HepG2 (cell line): ENCODE measurements around the gene NR2F1. TPM values are rescaled to one million over a fixed set of nuclear protein-coding genes. Genes with fewer than 3 reads are reported as not detected.

Experiments
- HDAC6 ChIP-seq: fragments of 200-600 bp; sonication (generic); IDR thresholded peaks from 2 replicates; pipeline ENCODE4 v1.7.0; 2017; ENCODE audit warnings: mild to moderate bottlenecking, antibody characterized with exemption, low read length, low read depth
- HNRNPLL ChIP-seq: fragments of 200-400 bp; formaldehyde crosslinking; IDR thresholded peaks from 2 replicates; pipeline ENCODE4 v1.6.1; 2017; ENCODE audit warnings: mild to moderate bottlenecking, low read depth, low read length; ENCODE audit not compliant: poor library complexity, severe bottlenecking
- IKZF1 ChIP-seq: fragments of 450-650 bp; IDR thresholded peaks from 2 replicates; pipeline ENCODE4 v1.7.1; 2016
- JARID2 ChIP-seq: sonication (generic); formaldehyde crosslinking; IDR thresholded peaks from 2 replicates; pipeline ENCODE4 v1.8.1; 2023; ENCODE audit warnings: missing genetic modification reagents, inconsistent platforms; ENCODE audit not compliant: insufficient replicate concordance
- PHF21A ChIP-seq: sonication (generic); formaldehyde crosslinking; IDR thresholded peaks from 2 replicates; pipeline ENCODE4 v1.5.0; 2020; ENCODE audit warnings: mild to moderate bottlenecking, missing genetic modification reagents
- PPARG ChIP-seq: conservative IDR thresholded peaks from 2 replicates; pipeline ENCODE4 v1.6.1; 2016; ENCODE audit warnings: missing biosample characterization, missing genetic modification reagents
- RCOR2 ChIP-seq: IDR thresholded peaks from 2 replicates; pipeline ENCODE4 v1.6.1; 2016; ENCODE audit warnings: missing biosample characterization, missing genetic modification reagents
- SOX13 ChIP-seq, 3 experiments: fragments of 450-650 bp in 1 of 3; sonication (generic) in 1 of 3; formaldehyde crosslinking in 1 of 3; IDR thresholded peaks in 2 of 3; conservative IDR thresholded peaks in 1 of 3; 2 replicates each; pipeline versions ENCODE4 v1.5.0 to v1.6.1; 2016 to 2020; ENCODE audit warnings: antibody characterized with exemption in 1 of 3, mild to moderate bottlenecking in 1 of 3, missing compliant biosample characterization in 1 of 3, missing genetic modification reagents in 1 of 3, moderate library complexity in 1 of 3
- TCF12 ChIP-seq, 2 experiments: fragments of 450-650 bp in 1 of 2; sonication (generic) in 1 of 2; formaldehyde crosslinking in 1 of 2; IDR thresholded peaks; 2 replicates each; pipeline versions ENCODE4 v1.6.1 to v1.8.0; 2017 to 2022; ENCODE audit warnings: antibody characterized with exemption in 1 of 2, mild to moderate bottlenecking in 1 of 2, missing genetic modification reagents in 1 of 2, moderate library complexity in 1 of 2
- XBP1 ChIP-seq: sonication (generic); formaldehyde crosslinking; IDR thresholded peaks from 2 replicates; pipeline ENCODE4 v1.5.0; 2020; ENCODE audit warnings: missing genetic modification reagents
- ZNF205 ChIP-seq: IDR thresholded peaks from 2 replicates; pipeline ENCODE4 v1.6.1; 2018; ENCODE audit warnings: missing biosample characterization, missing genetic modification reagents
- ZNF253 ChIP-seq: sonication (generic); formaldehyde crosslinking; IDR thresholded peaks from 2 replicates; pipeline ENCODE4 v1.8.0; 2022; ENCODE audit warnings: mild to moderate bottlenecking, missing genetic modification reagents, borderline replicate concordance
- ZNF317 ChIP-seq: sonication (generic); formaldehyde crosslinking; IDR thresholded peaks from 2 replicates; pipeline ENCODE4 v1.5.0; 2020; ENCODE audit warnings: mild to moderate bottlenecking, missing genetic modification reagents
- ZNF672 ChIP-seq: sonication (generic); formaldehyde crosslinking; IDR thresholded peaks from 2 replicates; pipeline ENCODE4 v1.8.1; 2022; ENCODE audit warnings: missing genetic modification reagents
- ZNF879 ChIP-seq: sonication (generic); formaldehyde crosslinking; IDR thresholded peaks from 2 replicates; pipeline ENCODE4 v1.8.1; 2023; ENCODE audit warnings: missing genetic modification reagents
- polyA plus RNA-seq, 8 experiments: library from polyadenylated mRNA; depleted of rRNA in 3 of 8; stranded (reverse) in 7 of 8; unstranded in 1 of 8; fragments of >200 nt; fragmentation: Illumina TruSeq in 4 of 8; extraction: Trizol in 4 of 8; gene quantifications; 2 replicates each; pipeline versions ENCODE4 v1.2.1 to v1.2.3, GENCODE V29; 2011 to 2016; ENCODE audit warnings: low read depth in 4 of 8, missing spikeins in 1 of 8, mixed read lengths in 1 of 8; ENCODE audit not compliant: insufficient read depth in 1 of 8
- total RNA-seq, 5 experiments: library from RNA; depleted of rRNA; stranded (reverse); fragments of >200 nt; fragmentation: Illumina TruSeq; extraction: Trizol; gene quantifications; 2 replicates each; pipeline ENCODE4 v1.2.3, GENCODE V29; 2016; ENCODE audit warnings: low read depth in 1 of 5
- TF ChIP-seq, protein P1 (sequence below): sonication (generic); formaldehyde crosslinking; IDR thresholded peaks from 2 replicates; pipeline ENCODE4 v1.4.0; 2020; ENCODE audit warnings: mild to moderate bottlenecking, low read depth, missing genetic modification reagents
- TF ChIP-seq, protein P2 (sequence below): sonication (generic); formaldehyde crosslinking; IDR thresholded peaks from 2 replicates; pipeline ENCODE4 v1.4.0; 2020; ENCODE audit warnings: missing genetic modification reagents

Gene NR2F1
- total and polyA plus RNA-seq, 2 of the 13 experiments (the other 11 are each of a cell fraction or from before 2014, with no cell fraction given) = 17.1 to 59.7 TPM

DNA sequence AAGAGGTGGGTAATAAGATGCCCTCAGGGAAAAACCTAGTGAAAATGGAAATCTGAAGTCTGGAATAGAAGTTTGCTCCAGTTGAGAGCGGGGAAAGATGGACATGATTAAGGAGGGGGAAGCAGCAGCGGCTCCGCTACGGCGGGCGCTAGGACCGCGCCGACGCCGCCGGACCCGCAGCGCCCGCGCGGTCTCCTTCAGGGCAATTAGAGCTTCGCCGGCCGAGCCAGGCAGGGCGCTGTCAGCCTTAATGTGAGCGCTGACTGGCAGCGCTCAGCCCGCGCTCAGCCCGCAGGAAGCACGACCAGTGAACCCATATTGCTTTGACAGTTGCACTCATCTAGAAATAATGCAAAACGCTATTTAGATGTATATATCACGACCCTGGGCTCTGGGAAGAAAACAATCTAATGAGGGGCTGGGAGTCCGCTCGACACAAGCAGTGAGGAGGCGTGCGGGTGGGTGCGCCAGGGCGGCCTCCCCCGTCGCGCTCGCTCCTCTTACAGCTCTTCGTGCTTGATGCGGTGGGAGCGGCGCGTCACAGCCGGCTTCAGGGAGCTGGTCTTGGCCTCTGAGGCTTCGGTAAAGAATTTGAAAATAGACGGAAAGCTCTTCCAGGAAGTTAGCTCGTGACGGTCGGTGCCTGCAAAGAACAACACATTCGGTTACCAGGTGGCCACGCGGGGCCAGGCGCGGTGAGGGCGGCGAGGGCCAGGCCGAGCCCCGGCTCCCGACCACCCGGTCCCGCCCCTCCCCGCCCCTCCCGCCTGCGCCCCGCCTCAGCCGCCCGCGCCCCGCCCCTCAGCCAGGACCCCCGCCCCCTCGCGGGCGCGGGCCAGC lies 37.7 kb downstream of the NR2F1 start (continued):
- TF ChIP-seq SOX13 (IDR thresholded peaks at IDR 0.05) (no peak), SOX13 (CRISPR knock-in tag; conservative IDR thresholded peaks at IDR 0.05 in 1 of 2, IDR thresholded peaks at IDR 0.05 in 1 of 2) (no peak), ZNF205 (CRISPR knock-in tag) (0 out of 2 replicates have a peak, but pooled peaks have one; percentile 64), RCOR2 (CRISPR knock-in tag) (no peak), ZNF672 (CRISPR knock-in tag) (no peak), ZNF879 (CRISPR knock-in tag) (no peak), ZNF253 (CRISPR knock-in tag) (no peak), PHF21A (CRISPR knock-in tag) (peak; percentile 23; the same call in 1 of the 2 replicates), ZNF317 (CRISPR knock-in tag) (no peak; the same call in 1 of the 2 replicates), XBP1 (CRISPR knock-in tag) (no peak), TCF12 (IDR thresholded peaks at IDR 0.05) (no peak), TCF12 (CRISPR knock-in tag; IDR thresholded peaks at IDR 0.05) (0 out of 2 replicates have a peak, but pooled peaks have one; percentile 27), PPARG (CRISPR knock-in tag) (no peak), IKZF1 (no peak), JARID2 (CRISPR knock-in tag) (no peak), HNRNPLL (peak; percentile 64), HDAC6 (no peak)
- TF ChIP-seq, protein P1, sequence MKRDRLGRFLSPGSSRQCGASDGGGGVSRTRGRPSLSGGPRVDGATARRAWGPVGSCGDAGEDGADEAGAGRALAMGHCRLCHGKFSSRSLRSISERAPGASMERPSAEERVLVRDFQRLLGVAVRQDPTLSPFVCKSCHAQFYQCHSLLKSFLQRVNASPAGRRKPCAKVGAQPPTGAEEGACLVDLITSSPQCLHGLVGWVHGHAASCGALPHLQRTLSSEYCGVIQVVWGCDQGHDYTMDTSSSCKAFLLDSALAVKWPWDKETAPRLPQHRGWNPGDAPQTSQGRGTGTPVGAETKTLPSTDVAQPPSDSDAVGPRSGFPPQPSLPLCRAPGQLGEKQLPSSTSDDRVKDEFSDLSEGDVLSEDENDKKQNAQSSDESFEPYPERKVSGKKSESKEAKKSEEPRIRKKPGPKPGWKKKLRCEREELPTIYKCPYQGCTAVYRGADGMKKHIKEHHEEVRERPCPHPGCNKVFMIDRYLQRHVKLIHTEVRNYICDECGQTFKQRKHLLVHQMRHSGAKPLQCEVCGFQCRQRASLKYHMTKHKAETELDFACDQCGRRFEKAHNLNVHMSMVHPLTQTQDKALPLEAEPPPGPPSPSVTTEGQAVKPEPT (CRISPR knock-in tag) = no peak
- TF ChIP-seq, protein P2, sequence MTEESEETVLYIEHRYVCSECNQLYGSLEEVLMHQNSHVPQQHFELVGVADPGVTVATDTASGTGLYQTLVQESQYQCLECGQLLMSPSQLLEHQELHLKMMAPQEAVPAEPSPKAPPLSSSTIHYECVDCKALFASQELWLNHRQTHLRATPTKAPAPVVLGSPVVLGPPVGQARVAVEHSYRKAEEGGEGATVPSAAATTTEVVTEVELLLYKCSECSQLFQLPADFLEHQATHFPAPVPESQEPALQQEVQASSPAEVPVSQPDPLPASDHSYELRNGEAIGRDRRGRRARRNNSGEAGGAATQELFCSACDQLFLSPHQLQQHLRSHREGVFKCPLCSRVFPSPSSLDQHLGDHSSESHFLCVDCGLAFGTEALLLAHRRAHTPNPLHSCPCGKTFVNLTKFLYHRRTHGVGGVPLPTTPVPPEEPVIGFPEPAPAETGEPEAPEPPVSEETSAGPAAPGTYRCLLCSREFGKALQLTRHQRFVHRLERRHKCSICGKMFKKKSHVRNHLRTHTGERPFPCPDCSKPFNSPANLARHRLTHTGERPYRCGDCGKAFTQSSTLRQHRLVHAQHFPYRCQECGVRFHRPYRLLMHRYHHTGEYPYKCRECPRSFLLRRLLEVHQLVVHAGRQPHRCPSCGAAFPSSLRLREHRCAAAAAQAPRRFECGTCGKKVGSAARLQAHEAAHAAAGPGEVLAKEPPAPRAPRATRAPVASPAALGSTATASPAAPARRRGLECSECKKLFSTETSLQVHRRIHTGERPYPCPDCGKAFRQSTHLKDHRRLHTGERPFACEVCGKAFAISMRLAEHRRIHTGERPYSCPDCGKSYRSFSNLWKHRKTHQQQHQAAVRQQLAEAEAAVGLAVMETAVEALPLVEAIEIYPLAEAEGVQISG (CRISPR knock-in tag) = peak; percentile 53
